B cell (primary cell): ENCODE results near the gene AQP10. TPM values are rescaled to one million over a fixed set of nuclear protein-coding genes. Genes with fewer than 3 reads are reported as not detected.
"Not testable (repeated sequence)": the region's sequence is repeated elsewhere in the genome, so short reads cannot be mapped to it uniquely, and the experiment has no call there.

ENCODE experiments used
- ATAC-seq: fragments of 200-7000 bp; cut with Tn5 transposase; one replicate; pipeline ENCODE4 v1.10.0; 2021; ENCODE audit warnings: low read depth, mild to moderate bottlenecking, moderate number of reproducible peaks, moderate library complexity
- CTCF ChIA-PET: fragments of 350-600 bp; sonication (Branson Sonifier 250); formaldehyde crosslinking; loops from one replicate; lab custom pipeline; 2021; ENCODE audit warnings: antibody characterized with exemption, inconsistent platforms; lab: Charles Lee
- POLR2A ChIA-PET: fragments of 350-600 bp; sonication (Branson Sonifier 250); formaldehyde crosslinking; loops from one replicate; lab custom pipeline; 2021; ENCODE audit warnings: antibody characterized with exemption; lab: Charles Lee
- DNase-seq: peaks from one replicate; pipeline ENCODE4 v3.0.0; 2013
- H2AFZ ChIP-seq: 2 replicates; pipeline ENCODE4 v1.6.1; 2012; ENCODE audit warnings: mild to moderate bottlenecking, low read depth, low read length; ENCODE audit not compliant: insufficient read depth, poor library complexity, severe bottlenecking
- H3K27ac ChIP-seq, 2 donors: 1 replicate in 1 of 2; 2 replicates in 1 of 2; pipeline ENCODE4 v1.5.1; 2012 to 2013; ENCODE audit warnings: low read length in 2 of 2, mild to moderate bottlenecking in 2 of 2, moderate library complexity in 1 of 2
- H3K27me3 ChIP-seq, 4 experiments: fragments of 200-600 bp in 1 of 4; sonication (generic) in 1 of 4; replicated peaks in 1 of 4; 1 replicate in 2 of 4; 2 replicates in 2 of 4; pipeline versions ENCODE4 v1.6.1 to v1.7.0; 2013 to 2016; ENCODE audit warnings: low read length in 3 of 4, mild to moderate bottlenecking in 2 of 4, mixed read lengths in 1 of 4, moderate library complexity in 1 of 4; ENCODE audit not compliant: insufficient read depth in 4 of 4, control insufficient read depth in 3 of 4; ENCODE audit errors: control extremely low read depth in 1 of 4
- H3K36me3 ChIP-seq, 2 experiments: replicated peaks in 1 of 2; 1 replicate in 1 of 2; 2 replicates in 1 of 2; pipeline versions ENCODE4 v1.6.1 to v1.7.1; 2013; ENCODE audit warnings: low read length in 1 of 2; ENCODE audit not compliant: insufficient read depth in 2 of 2, control insufficient read depth in 1 of 2; ENCODE audit errors: control extremely low read depth in 1 of 2, extremely low read depth in 1 of 2
- H3K4me1 ChIP-seq, 2 donors: fragments of 200-600 bp in 1 of 2; sonication (generic) in 1 of 2; 1 replicate in 1 of 2; 2 replicates in 1 of 2; pipeline versions ENCODE4 v1.5.1 to v1.6.1; 2013 to 2017; ENCODE audit warnings: low read length in 2 of 2; ENCODE audit not compliant: control insufficient read depth in 2 of 2, insufficient read depth in 2 of 2
- H3K4me2 ChIP-seq: replicated peaks from 2 replicates; pipeline ENCODE3; 2012; ENCODE audit warnings: mild to moderate bottlenecking, low read depth, low read length; ENCODE audit not compliant: poor library complexity, severe bottlenecking
- H3K4me3 ChIP-seq, 5 experiments: fragments of 200-600 bp in 1 of 5; sonication (generic) in 1 of 5; 1 replicate in 3 of 5; 2 replicates in 2 of 5; pipeline versions ENCODE4 v1.5.1 to v1.7.0; 2011 to 2016; ENCODE audit warnings: low read length in 4 of 5, mild to moderate bottlenecking in 4 of 5, low read depth in 2 of 5, control low read depth in 1 of 5, moderate library complexity in 1 of 5; ENCODE audit not compliant: insufficient read depth in 1 of 5; ENCODE audit errors: control extremely low read depth in 1 of 5, extremely low read depth in 1 of 5
- H3K79me2 ChIP-seq: fragments of 200-600 bp; sonication (generic); one replicate; pipeline ENCODE4 v1.6.0; 2016; ENCODE audit warnings: low read length; ENCODE audit not compliant: control insufficient read depth, insufficient read depth
- H3K9ac ChIP-seq: fragments of 200-600 bp; sonication (generic); 2 replicates; pipeline ENCODE4 v1.6.1; 2017; ENCODE audit warnings: mild to moderate bottlenecking, low read length, moderate library complexity
- H3K9me3 ChIP-seq, 3 donors: one replicate each; pipeline versions ENCODE4 v1.6.1 to v1.7.1; 2013; ENCODE audit warnings: low read length in 2 of 3; ENCODE audit not compliant: control insufficient read depth in 2 of 3, insufficient read depth in 1 of 3; ENCODE audit errors: control extremely low read depth in 1 of 3
- H4K20me1 ChIP-seq: 2 replicates; pipeline ENCODE4 v1.6.0; 2012; ENCODE audit warnings: mild to moderate bottlenecking, low read length; ENCODE audit not compliant: insufficient read depth, control insufficient read depth, poor library complexity, severe bottlenecking
- H3K27ac Mint-ChIP-seq: one replicate; pipeline ENCODE4 v1.8.0; 2021; ENCODE audit warnings: mixed read lengths
- H3K27me3 Mint-ChIP-seq: one replicate; pipeline ENCODE4 v1.8.0; 2021; ENCODE audit warnings: mixed read lengths
- H3K4me1 Mint-ChIP-seq: one replicate; pipeline ENCODE4 v1.8.0; 2021; ENCODE audit warnings: mixed read lengths
- H3K4me3 Mint-ChIP-seq: one replicate; pipeline ENCODE4 v1.8.0; 2021; ENCODE audit warnings: mixed read lengths
- H3K9me3 Mint-ChIP-seq: one replicate; pipeline ENCODE4 v1.8.0; 2022; ENCODE audit warnings: mixed read lengths; ENCODE audit not compliant: insufficient read depth
- CTCF ChIP-seq: fragments of 200-600 bp; IDR thresholded peaks from one replicate; pipeline ENCODE4 v1.8.0; 2022; ENCODE audit warnings: antibody characterized with exemption, mild to moderate bottlenecking
- EZH2 ChIP-seq: IDR thresholded peaks from 2 replicates; pipeline ENCODE4 v1.6.1; 2012; ENCODE audit warnings: borderline replicate concordance, low read depth, mild to moderate bottlenecking, moderate library complexity, low read length; ENCODE audit not compliant: insufficient read depth, poor library complexity, severe bottlenecking
- WGBS: methylation state at CpG from one replicate; pipeline ENCODE4 v1.1.5; 2013; ENCODE audit warnings: missing lambda C conversion rate; ENCODE audit not compliant: insufficient coverage; 5-methylcytosine and 5-hydroxymethylcytosine counted together
- intact Hi-C: fragments of 100-400 bp; cut with micrococcal nuclease; formaldehyde crosslinking; loops from one replicate; pipeline ENCODE4 v1.10.0; 2022
- polyA plus RNA-seq: library from polyadenylated mRNA; depleted of rRNA; stranded (reverse); fragments of >200 nt; gene quantifications from 2 replicates; pipeline ENCODE4 v1.2.3, GENCODE V29; 2012
- total RNA-seq, 2 donors: library from RNA; stranded (reverse); fragments of 120-200 nt in 1 of 2; gene quantifications; 1 replicate in 1 of 2; 2 replicates in 1 of 2; pipeline versions ENCODE4 v1.2.3 to v1.2.4, GENCODE V29; 2013 to 2022

The AQP10 gene
- total and polyA plus RNA-seq, 2 donors (not counting 1 experiment from before 2014, with no cell fraction given): 0.06 TPM; not detected in 1

GRCh38 chr1:154360288-154360687 lies 39.4 kb downstream of the AQP10 start:
- no peaks in the 10 kb centered on the region for H3K4me1 ChIP-seq
- ChIA-PET POLR2A (no interaction called here), CTCF (no interaction called here)
- H3K79me2 ChIP-seq: no peaks in the 10 kb centered on the region
- DNase-seq (no peak), ATAC-seq (no peak)
- H4K20me1 ChIP-seq: no peaks in the 10 kb centered on the region
- no peak overlapping the region for H3K4me3 ChIP-seq
- peaks cover 7% of the 10 kb centered on the region for H3K27me3 Mint-ChIP-seq
- H3K27ac ChIP-seq: no peak overlapping the region
- H3K27ac Mint-ChIP-seq: no peak overlapping the region
- no peak overlapping the region for H3K4me2 ChIP-seq
- H2AFZ ChIP-seq: no peak overlapping the region
- no peak overlapping the region for H3K4me3 Mint-ChIP-seq
- H3K9me3 ChIP-seq: peaks cover 0 to 6% (median 0%) of the 10 kb centered on the region in 3 donors
- H3K9ac ChIP-seq: no peak overlapping the region
- intact Hi-C loops: no loop called here
- no peak for TF ChIP-seq EZH2
- no peak for TF ChIP-seq CTCF
- H3K4me1 Mint-ChIP-seq: no peaks in the 10 kb centered on the region
- no peaks in the 10 kb centered on the region for H3K27me3 ChIP-seq
- no peaks in the 10 kb centered on the region for H3K36me3 ChIP-seq
- no peaks in the 10 kb centered on the region for H3K9me3 Mint-ChIP-seq

GRCh38 chr1:154360881-154361280 lies 40.0 kb downstream of the AQP10 start:
- H3K9me3 ChIP-seq, H3K27me3 Mint-ChIP-seq, H3K4me1 Mint-ChIP-seq, H3K9ac ChIP-seq, H3K79me2 ChIP-seq, H3K27ac Mint-ChIP-seq, CTCF ChIA-PET, H3K27me3 ChIP-seq, DNase-seq, H3K27ac ChIP-seq, H3K36me3 ChIP-seq, ATAC-seq, H3K4me3 Mint-ChIP-seq, H3K4me1 ChIP-seq, POLR2A ChIA-PET, H4K20me1 ChIP-seq, H3K9me3 Mint-ChIP-seq, H2AFZ ChIP-seq, H3K4me3 ChIP-seq, intact Hi-C loops, H3K4me2 ChIP-seq: not testable (repeated sequence)
- 100% methylated on average over 1 of the region's 5 CpGs for WGBS
